Measurements from ENCODE around the gene THRAP3. TPM values are rescaled to one million over a fixed set of nuclear protein-coding genes. Genes with fewer than 3 reads are reported as not detected.

Gene THRAP3
- total and polyA plus RNA-seq, 2 donors (not counting 3 experiments of a cell fraction or from before 2014, with no cell fraction given), result 38.0 to 144 TPM

- no peak overlapping the region for H2AFZ ChIP-seq (ENCODE audit: low read depth, low read length)
- POLR2A ChIA-PET, result interaction anchor here (1.4 kb wide), 1 partner anchor 40 kb away, joined by 3 read pairs; no protein-coding TSS in a partner anchor
- intact Hi-C loops (cut with micrococcal nuclease), result no loop called here
Observed at GRCh38 chr1:36346741-36347370, 122.6 kb downstream of the THRAP3 start.

More at GRCh38 chr1:36346741-36347370, 122.6 kb downstream of the THRAP3 start:
- Histone ChIP-seq H4K20me1 (replicated peaks; ENCODE audit: control insufficient read depth, extremely low read depth, insufficient read depth, low read length) (no peaks in the 10 kb centered on the region), H3K36me3 (ENCODE audit: control insufficient read depth in 2 of 2, extremely low read depth in 1 of 2, insufficient read depth in 2 of 2, low read length in 2 of 2) (peaks cover 2 to 23% of the 10 kb centered on the region in 2 experiments), H3K9me3 (replicated peaks; ENCODE audit: control insufficient read depth, insufficient read depth, low read length) (no peaks in the 10 kb centered on the region), H3K4me2 (ENCODE audit: insufficient read depth, low read length) (no peak overlapping the region), H3K9me1 (replicated peaks; ENCODE audit: control insufficient read depth, extremely low read depth, insufficient read depth, low read length) (no peaks in the 10 kb centered on the region), H3K79me2 (ENCODE audit: control insufficient read depth, insufficient read depth, low read length) (no peaks in the 10 kb centered on the region), H3K27ac (ENCODE audit: insufficient read depth, low read depth, low read length) (no peak overlapping the region), H3K4me3 (replicated peaks in 1 of 3; ENCODE audit: insufficient read depth in 1 of 3, low read depth in 1 of 3, low read length in 3 of 3) (no peak overlapping the region), H3K27me3 (ENCODE audit: control insufficient read depth in 2 of 2, insufficient read depth in 2 of 2, low read length in 2 of 2) (no peaks in the 10 kb centered on the region), H3K4me1 (ENCODE audit: control insufficient read depth, extremely low read depth, insufficient read depth, low read length) (peaks cover 50% of the 10 kb centered on the region), H3K9ac (replicated peaks; ENCODE audit: extremely low read depth, insufficient read depth, low read length) (no peak overlapping the region)
- dilution Hi-C loops (cut with MboI; ENCODE audit: extremely low pct_ligation_motif_present, low sequenced_read_pairs), result no loop called here
- CTCF ChIA-PET, result interaction anchor here (1.4 to 6.8 kb wide), 2 partner anchors 21 to 47 kb away, joined by 7 to 152 read pairs; no protein-coding TSS in a partner anchor
- BruUV-seq (replicated peaks), result no TSS peak
- no peak for FAIRE-seq
- TF ChIP-seq CTCF (IDR thresholded peaks at IDR 0.05; ENCODE audit: extremely low read depth in 1 of 2, insufficient read depth in 1 of 2, low read depth in 1 of 2, low read length in 2 of 2) (no peak), JUN (IDR thresholded peaks at IDR 0.05; ENCODE audit: borderline replicate concordance, insufficient read depth, insufficient read length, low read depth) (no peak), FOS (IDR thresholded peaks at IDR 0.05; ENCODE audit: borderline replicate concordance, insufficient read depth, low read length) (no peak), MAX (IDR thresholded peaks at IDR 0.05; ENCODE audit: insufficient read depth, insufficient read length) (no peak)
- DNase-seq (ENCODE audit: low read depth, low spot score), result no peak
